ENCODE measurements around the gene SLC12A5.

GRCh38 chr20:45983279-45983743, 45.7 kb upstream of the SLC12A5 start:
- TF ChIP-seq CTCF (IDR thresholded peaks at IDR 0.05) (no peak), POLR2A (IDR thresholded peaks at IDR 0.05) (no peak)
